Activated T-helper 17 cell treated with anti-CD3 and anti-CD28 coated beads, Interleukin-2, amount 50 U/mL, for 72 hours (primary cell): ENCODE measurements around the gene ZC3H13. TPM values are rescaled to one million over a fixed set of nuclear protein-coding genes. Genes with fewer than 3 reads are reported as not detected.
"Not testable (repeated sequence)": the region's sequence is repeated elsewhere in the genome, so short reads cannot be mapped to it uniquely, and the experiment has no call there.

Experiments used
- ATAC-seq: fragments of 150-1000 bp; cut with Tn5 transposase; replicated peaks from 2 replicates; pipeline ENCODE4 v1.10.0; 2021; ENCODE audit warnings: mild to moderate bottlenecking, moderate library complexity
- H3K27ac Mint-ChIP-seq: one replicate; pipeline ENCODE4 v1.8.0; 2022; ENCODE audit warnings: mixed read lengths
- H3K27me3 Mint-ChIP-seq: one replicate; pipeline ENCODE4 v1.8.0; 2022; ENCODE audit warnings: mixed read lengths
- H3K36me3 Mint-ChIP-seq: one replicate; pipeline ENCODE4 v1.8.0; 2022; ENCODE audit warnings: low read depth, mild to moderate bottlenecking, mixed read lengths
- H3K4me1 Mint-ChIP-seq: one replicate; pipeline ENCODE4 v1.8.0; 2022; ENCODE audit warnings: mixed read lengths
- H3K4me3 Mint-ChIP-seq: one replicate; pipeline ENCODE4 v1.8.0; 2022; ENCODE audit warnings: mild to moderate bottlenecking, mixed read lengths
- H3K9me3 Mint-ChIP-seq: one replicate; pipeline ENCODE4 v1.8.0; 2022; ENCODE audit warnings: mixed read lengths
- total RNA-seq, 2 donors: library from RNA; stranded (reverse); gene quantifications; one replicate each; pipeline ENCODE4 v1.2.3, GENCODE V29; 2022

The ZC3H13 gene
- total RNA-seq, 2 donors from 2014 or later: 33.4 to 46.9 TPM

GRCh38 chr13:46006688-46007452 lies 45.7 kb downstream of the ZC3H13 start:
- no peaks in the 10 kb centered on the region for H3K9me3 Mint-ChIP-seq
- ATAC-seq: peak; percentile 59

GRCh38 chr13:46004491-46004890 lies 48.1 kb downstream of the ZC3H13 start:
- no peaks in the 10 kb centered on the region for H3K9me3 Mint-ChIP-seq
- no peak for ATAC-seq
- no peak overlapping the region for H3K4me3 Mint-ChIP-seq
- H3K27me3 Mint-ChIP-seq: no peaks in the 10 kb centered on the region
- H3K27ac Mint-ChIP-seq: no peak overlapping the region
- peaks cover 98% of the 10 kb centered on the region for H3K36me3 Mint-ChIP-seq
- no peaks in the 10 kb centered on the region for H3K4me1 Mint-ChIP-seq

More at GRCh38 chr13:46006688-46007452, 45.7 kb downstream of the ZC3H13 start:
- H3K27ac Mint-ChIP-seq: no peak overlapping the region
- no peak overlapping the region for H3K4me3 Mint-ChIP-seq
- H3K27me3 Mint-ChIP-seq: no peaks in the 10 kb centered on the region
- no peaks in the 10 kb centered on the region for H3K4me1 Mint-ChIP-seq
- peaks cover 95% of the 10 kb centered on the region for H3K36me3 Mint-ChIP-seq

- H3K36me3 Mint-ChIP-seq: peaks cover 77% of the 10 kb centered on the region
- no peak overlapping the region for H3K27ac Mint-ChIP-seq
- H3K4me3 Mint-ChIP-seq: no peak overlapping the region
- no peaks in the 10 kb centered on the region for H3K9me3 Mint-ChIP-seq
- ATAC-seq: no peak
- no peaks in the 10 kb centered on the region for H3K27me3 Mint-ChIP-seq
- no peaks in the 10 kb centered on the region for H3K4me1 Mint-ChIP-seq
Observed at GRCh38 chr13:45996631-45997030, 55.9 kb downstream of the ZC3H13 start.

GRCh38 chr13:45995245-45995644 lies 57.3 kb downstream of the ZC3H13 start:
- Mint-ChIP-seq H3K4me3 (no peak overlapping the region), H3K9me3 (no peaks in the 10 kb centered on the region), H3K4me1 (no peaks in the 10 kb centered on the region), H3K36me3 (peaks cover 63% of the 10 kb centered on the region), H3K27me3 (no peaks in the 10 kb centered on the region), H3K27ac (no peak overlapping the region)
- ATAC-seq: no peak

GRCh38 chr13:45994752-45995151 lies 57.8 kb downstream of the ZC3H13 start:
- Mint-ChIP-seq H3K4me1 (no peaks in the 10 kb centered on the region), H3K9me3 (no peaks in the 10 kb centered on the region), H3K36me3 (peaks cover 60% of the 10 kb centered on the region), H3K4me3 (no peak overlapping the region), H3K27me3 (no peaks in the 10 kb centered on the region), H3K27ac (no peak overlapping the region)
- ATAC-seq: no peak

- Mint-ChIP-seq H3K4me3 (no peak overlapping the region), H3K4me1 (peaks cover 12% of the 10 kb centered on the region), H3K27me3 (no peaks in the 10 kb centered on the region), H3K9me3 (no peaks in the 10 kb centered on the region), H3K27ac (no peak overlapping the region), H3K36me3 (peaks cover 63% of the 10 kb centered on the region)
- no peak for ATAC-seq
Observed at GRCh38 chr13:45989607-45990006, 62.9 kb downstream of the ZC3H13 start.

- Mint-ChIP-seq H3K4me1 (peaks cover 16% of the 10 kb centered on the region), H3K36me3 (peaks cover 98% of the 10 kb centered on the region)
- H3K9me3 Mint-ChIP-seq, H3K27ac Mint-ChIP-seq, H3K4me3 Mint-ChIP-seq, H3K27me3 Mint-ChIP-seq, ATAC-seq: not testable (repeated sequence)
Observed at GRCh38 chr13:45981127-45981526, 71.4 kb downstream of the ZC3H13 start.

GRCh38 chr13:45975337-45975736 lies 77.2 kb downstream of the ZC3H13 start:
- Mint-ChIP-seq H3K9me3 (no peaks in the 10 kb centered on the region), H3K36me3 (peaks cover 98% of the 10 kb centered on the region), H3K27me3 (no peaks in the 10 kb centered on the region), H3K4me3 (no peak overlapping the region), H3K4me1 (peaks cover 14% of the 10 kb centered on the region), H3K27ac (no peak overlapping the region)
- no peak for ATAC-seq

- no peak for ATAC-seq
- no peaks in the 10 kb centered on the region for H3K27me3 Mint-ChIP-seq
- peaks cover 99% of the 10 kb centered on the region for H3K36me3 Mint-ChIP-seq
- H3K4me1 Mint-ChIP-seq: peaks cover 11% of the 10 kb centered on the region
- no peak overlapping the region for H3K4me3 Mint-ChIP-seq
- H3K9me3 Mint-ChIP-seq: no peaks in the 10 kb centered on the region
- peak overlapping the region; percentile 14 for H3K27ac Mint-ChIP-seq
Observed at GRCh38 chr13:45974500-45974899, 78.0 kb downstream of the ZC3H13 start.

- H3K27ac Mint-ChIP-seq: peak overlapping the region; percentile 4
- ATAC-seq: no peak
- H3K4me1 Mint-ChIP-seq: peaks cover 10% of the 10 kb centered on the region
- no peak overlapping the region for H3K4me3 Mint-ChIP-seq
- H3K27me3 Mint-ChIP-seq: no peaks in the 10 kb centered on the region
- H3K9me3 Mint-ChIP-seq: no peaks in the 10 kb centered on the region
- H3K36me3 Mint-ChIP-seq: peaks cover 100% of the 10 kb centered on the region
Observed at GRCh38 chr13:45967589-45967988, 85.0 kb downstream of the ZC3H13 start.

GRCh38 chr13:45966715-45967114 lies 85.8 kb downstream of the ZC3H13 start:
- Mint-ChIP-seq H3K9me3 (no peaks in the 10 kb centered on the region), H3K36me3 (peaks cover 99% of the 10 kb centered on the region), H3K4me1 (peaks cover 10% of the 10 kb centered on the region), H3K4me3 (no peak overlapping the region), H3K27me3 (no peaks in the 10 kb centered on the region), H3K27ac (peak overlapping the region; percentile 10)
- peak; percentile 74 for ATAC-seq

GRCh38 chr13:45961468-45961867 lies 91.1 kb downstream of the ZC3H13 start:
- no peaks in the 10 kb centered on the region for H3K9me3 Mint-ChIP-seq
- H3K4me1 Mint-ChIP-seq: peaks cover under 1% of the 10 kb centered on the region
- no peak overlapping the region for H3K27ac Mint-ChIP-seq
- H3K27me3 Mint-ChIP-seq: no peaks in the 10 kb centered on the region
- H3K4me3 Mint-ChIP-seq: no peak overlapping the region
- H3K36me3 Mint-ChIP-seq: peaks cover 96% of the 10 kb centered on the region
- no peak for ATAC-seq

- Mint-ChIP-seq H3K27ac (no peak overlapping the region), H3K9me3 (no peaks in the 10 kb centered on the region), H3K27me3 (no peaks in the 10 kb centered on the region), H3K36me3 (peaks cover 57% of the 10 kb centered on the region), H3K4me3 (no peak overlapping the region), H3K4me1 (no peaks in the 10 kb centered on the region)
- ATAC-seq: no peak
Observed at GRCh38 chr13:45954836-45955800, 97.4 kb downstream of the ZC3H13 start.

GRCh38 chr13:45953082-45953481 lies 99.5 kb downstream of the ZC3H13 start:
- H3K9me3 Mint-ChIP-seq: no peaks in the 10 kb centered on the region
- no peaks in the 10 kb centered on the region for H3K4me1 Mint-ChIP-seq
- H3K27me3 Mint-ChIP-seq: no peaks in the 10 kb centered on the region
- peaks cover 37% of the 10 kb centered on the region for H3K36me3 Mint-ChIP-seq
- H3K4me3 Mint-ChIP-seq: no peak overlapping the region
- no peak overlapping the region for H3K27ac Mint-ChIP-seq
- no peak for ATAC-seq

GRCh38 chr13:45951724-45952123 lies 100.8 kb downstream of the ZC3H13 start:
- ATAC-seq: no peak
- no peak overlapping the region for H3K4me3 Mint-ChIP-seq
- no peaks in the 10 kb centered on the region for H3K27me3 Mint-ChIP-seq
- peaks cover 23% of the 10 kb centered on the region for H3K36me3 Mint-ChIP-seq
- no peaks in the 10 kb centered on the region for H3K4me1 Mint-ChIP-seq
- no peak overlapping the region for H3K27ac Mint-ChIP-seq
- no peaks in the 10 kb centered on the region for H3K9me3 Mint-ChIP-seq
